PFSK-1 (cell line): Measurements from ENCODE around the gene COG7.

Experiments
- FOXP2 ChIP-seq: optimal IDR thresholded peaks from 2 replicates; pipeline ENCODE3; 2011; ENCODE audit warnings: borderline replicate concordance, control low read depth, inconsistent platforms; ENCODE audit not compliant: insufficient read depth; ENCODE audit errors: extremely low read length, extremely low read depth
- POLR2AphosphoS5 ChIP-seq: IDR thresholded peaks from 2 replicates; pipeline ENCODE4 v1.6.1; 2012; ENCODE audit warnings: low read depth, mild to moderate bottlenecking, control low read depth, low read length, moderate library complexity
- SIN3A ChIP-seq: IDR thresholded peaks from 2 replicates; pipeline ENCODE4 v1.6.1; 2012; ENCODE audit warnings: mild to moderate bottlenecking, low read length, moderate library complexity, borderline replicate concordance; ENCODE audit not compliant: insufficient read depth
- TAF1 ChIP-seq: IDR thresholded peaks from 2 replicates; pipeline ENCODE4 v1.6.1; 2012; ENCODE audit warnings: low read length, control low read depth, borderline replicate concordance; ENCODE audit not compliant: insufficient read depth
- TF ChIP-seq, protein P1 (sequence below), 2 experiments: IDR thresholded peaks; 2 replicates each; pipeline versions ENCODE4 v1.6.1 to v1.8.0; 2011 to 2012; ENCODE audit warnings: low read depth in 2 of 2, low read length in 2 of 2, control low read depth in 1 of 2, inconsistent platforms in 1 of 2, mild to moderate bottlenecking in 1 of 2, moderate library complexity in 1 of 2; ENCODE audit not compliant: insufficient read depth in 1 of 2

Gene COG7

DNA sequence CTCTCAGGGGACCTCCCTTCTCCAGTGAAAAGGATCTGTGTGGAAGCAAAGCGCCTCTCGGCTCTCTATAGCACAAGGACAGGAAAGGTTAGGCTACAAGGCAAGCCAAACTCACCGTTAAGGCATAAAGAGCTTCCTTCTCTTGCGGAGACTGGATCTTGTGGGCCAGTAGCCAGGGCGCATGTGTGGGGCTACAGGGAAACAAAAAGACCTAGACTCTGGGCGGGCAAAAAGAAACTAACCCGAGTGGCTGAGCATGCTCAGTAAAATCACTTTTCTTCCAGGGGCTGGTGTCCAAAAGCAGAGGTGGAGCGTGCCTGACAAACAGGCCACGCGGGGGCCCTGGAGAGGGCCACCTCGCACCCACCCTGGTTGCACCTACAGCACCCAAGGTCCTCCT lies 41.2 kb upstream of the COG7 start:
- TF ChIP-seq FOXP2 (no peak), SIN3A (no peak), POLR2AphosphoS5 (no peak), TAF1 (no peak)
- TF ChIP-seq, protein P1, sequence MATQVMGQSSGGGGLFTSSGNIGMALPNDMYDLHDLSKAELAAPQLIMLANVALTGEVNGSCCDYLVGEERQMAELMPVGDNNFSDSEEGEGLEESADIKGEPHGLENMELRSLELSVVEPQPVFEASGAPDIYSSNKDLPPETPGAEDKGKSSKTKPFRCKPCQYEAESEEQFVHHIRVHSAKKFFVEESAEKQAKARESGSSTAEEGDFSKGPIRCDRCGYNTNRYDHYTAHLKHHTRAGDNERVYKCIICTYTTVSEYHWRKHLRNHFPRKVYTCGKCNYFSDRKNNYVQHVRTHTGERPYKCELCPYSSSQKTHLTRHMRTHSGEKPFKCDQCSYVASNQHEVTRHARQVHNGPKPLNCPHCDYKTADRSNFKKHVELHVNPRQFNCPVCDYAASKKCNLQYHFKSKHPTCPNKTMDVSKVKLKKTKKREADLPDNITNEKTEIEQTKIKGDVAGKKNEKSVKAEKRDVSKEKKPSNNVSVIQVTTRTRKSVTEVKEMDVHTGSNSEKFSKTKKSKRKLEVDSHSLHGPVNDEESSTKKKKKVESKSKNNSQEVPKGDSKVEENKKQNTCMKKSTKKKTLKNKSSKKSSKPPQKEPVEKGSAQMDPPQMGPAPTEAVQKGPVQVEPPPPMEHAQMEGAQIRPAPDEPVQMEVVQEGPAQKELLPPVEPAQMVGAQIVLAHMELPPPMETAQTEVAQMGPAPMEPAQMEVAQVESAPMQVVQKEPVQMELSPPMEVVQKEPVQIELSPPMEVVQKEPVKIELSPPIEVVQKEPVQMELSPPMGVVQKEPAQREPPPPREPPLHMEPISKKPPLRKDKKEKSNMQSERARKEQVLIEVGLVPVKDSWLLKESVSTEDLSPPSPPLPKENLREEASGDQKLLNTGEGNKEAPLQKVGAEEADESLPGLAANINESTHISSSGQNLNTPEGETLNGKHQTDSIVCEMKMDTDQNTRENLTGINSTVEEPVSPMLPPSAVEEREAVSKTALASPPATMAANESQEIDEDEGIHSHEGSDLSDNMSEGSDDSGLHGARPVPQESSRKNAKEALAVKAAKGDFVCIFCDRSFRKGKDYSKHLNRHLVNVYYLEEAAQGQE (IDR thresholded peaks at IDR 0.05; ENCODE audit: insufficient read depth in 1 of 2, low read depth in 2 of 2, low read length in 2 of 2), result no peak

DNA sequence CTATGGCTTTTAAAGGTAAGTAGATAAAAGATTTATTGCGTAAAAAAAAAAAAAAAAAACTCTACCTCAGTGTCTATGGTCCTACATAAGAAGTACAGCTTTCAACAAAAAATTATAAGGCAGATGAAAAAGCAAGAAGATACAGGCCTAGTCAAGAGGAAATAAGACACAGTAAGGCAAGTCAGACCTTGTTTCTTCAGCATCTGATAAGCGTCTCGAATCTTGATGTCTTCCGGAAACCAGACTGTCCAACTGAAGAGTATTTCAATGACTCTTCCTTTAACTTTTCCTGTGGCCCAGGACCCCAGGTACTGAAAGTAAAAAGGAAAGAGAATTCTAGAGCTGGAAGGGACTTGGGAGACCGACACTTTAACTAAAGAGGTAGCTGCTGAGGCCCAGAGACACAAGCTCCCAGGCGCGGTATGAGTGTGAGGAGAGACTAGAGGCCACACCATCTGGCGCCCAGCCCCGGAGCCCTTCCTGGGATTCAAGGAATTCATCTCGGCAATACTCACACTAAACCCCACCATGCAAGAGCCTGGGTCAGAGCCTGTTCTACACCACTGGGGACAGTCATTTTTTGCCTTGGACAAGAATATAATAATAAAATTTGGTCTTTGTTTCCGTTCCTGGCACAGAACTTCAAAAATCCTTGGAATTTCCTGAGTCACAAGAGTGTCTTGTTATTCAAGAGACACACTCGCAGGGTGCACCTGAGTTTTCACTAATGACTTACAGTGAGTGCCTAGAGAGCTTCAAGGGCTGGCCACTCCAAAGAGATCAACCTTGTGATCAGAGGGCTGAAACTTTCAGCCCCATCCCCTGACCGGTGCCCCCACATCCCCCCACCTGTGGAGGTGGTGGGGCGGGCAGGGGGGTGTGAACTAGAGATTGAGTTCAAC lies 38.8 kb upstream of the COG7 start:
- TF ChIP-seq TAF1 (no peak), SIN3A (no peak), FOXP2 (no peak), POLR2AphosphoS5 (no peak)
- TF ChIP-seq, protein P1 (IDR thresholded peaks at IDR 0.05; ENCODE audit: insufficient read depth in 1 of 2, low read depth in 2 of 2, low read length in 2 of 2), result no peak

DNA sequence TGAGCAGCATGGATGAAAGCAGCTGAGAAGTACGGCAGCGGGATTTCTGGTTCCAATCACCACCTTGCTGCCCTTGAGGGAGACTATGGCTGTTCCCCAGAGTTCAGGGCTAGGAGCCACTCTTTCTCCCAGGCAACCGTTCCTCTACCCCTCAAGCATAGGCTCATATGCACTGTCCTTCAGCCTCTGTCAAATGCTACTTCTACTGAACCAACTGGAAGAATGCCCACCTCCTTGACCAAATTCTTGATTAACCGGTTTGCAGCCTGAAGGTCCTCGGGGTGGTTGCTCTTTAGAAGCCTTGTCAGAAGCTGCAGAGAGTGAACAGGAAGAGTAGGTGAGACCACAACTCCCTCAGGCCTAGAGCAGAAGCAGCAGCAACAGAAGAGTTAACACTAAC lies 33.5 kb upstream of the COG7 start:
- no peak for TF ChIP-seq FOXP2
- no peak for TF ChIP-seq POLR2AphosphoS5
- no peak for TF ChIP-seq SIN3A
- TF ChIP-seq, protein P1 (IDR thresholded peaks at IDR 0.05; ENCODE audit: insufficient read depth in 1 of 2, low read depth in 2 of 2, low read length in 2 of 2), result no peak
- no peak for TF ChIP-seq TAF1

DNA sequence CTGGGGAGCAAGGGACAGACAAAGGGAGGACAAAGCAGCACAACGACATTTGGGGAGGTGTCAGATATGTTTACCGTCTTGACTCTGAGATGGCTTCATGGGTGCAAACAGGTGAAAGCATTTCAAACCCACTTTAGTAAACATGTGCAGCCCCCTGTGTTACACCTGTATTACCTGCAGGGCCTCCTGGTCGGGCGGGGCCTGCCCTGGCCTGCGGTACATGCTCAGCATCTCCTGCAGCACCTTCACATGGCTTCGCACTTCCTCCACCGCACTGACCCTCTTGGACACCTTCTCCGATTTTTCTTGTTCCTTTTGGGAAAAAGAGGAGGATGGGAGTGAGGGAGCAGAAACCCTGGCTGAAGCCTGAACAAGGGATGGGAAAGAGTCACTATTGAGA lies 32.9 kb upstream of the COG7 start:
- TF ChIP-seq FOXP2, result no peak
- no peak for TF ChIP-seq SIN3A
- no peak for TF ChIP-seq POLR2AphosphoS5
- no peak for TF ChIP-seq TAF1
- TF ChIP-seq, protein P1 (IDR thresholded peaks at IDR 0.05; ENCODE audit: insufficient read depth in 1 of 2, low read depth in 2 of 2, low read length in 2 of 2), result no peak

DNA sequence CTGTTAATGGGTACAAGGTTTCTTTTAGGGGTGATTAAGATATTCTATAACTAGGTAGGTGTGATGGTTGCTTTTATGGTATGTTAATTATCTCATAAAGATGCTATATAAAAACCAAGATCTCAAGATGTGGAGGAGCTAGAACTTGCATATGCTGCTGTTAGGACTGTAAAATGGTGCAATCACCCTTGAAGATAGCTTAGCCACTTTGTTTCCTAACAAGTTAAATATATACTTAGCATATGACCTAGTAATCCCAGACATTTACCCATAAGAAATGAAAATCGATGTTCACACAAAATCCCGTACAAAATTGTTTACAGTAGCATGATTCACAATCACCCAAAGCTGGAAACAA lies 32.2 kb upstream of the COG7 start:
- no peak for TF ChIP-seq FOXP2
- no peak for TF ChIP-seq SIN3A
- no peak for TF ChIP-seq TAF1
- TF ChIP-seq, protein P1 (IDR thresholded peaks at IDR 0.05; ENCODE audit: insufficient read depth in 1 of 2, low read depth in 2 of 2, low read length in 2 of 2), result no peak
- no peak for TF ChIP-seq POLR2AphosphoS5
